Measurements from ENCODE around the gene ROR2. TPM values are rescaled to one million over a fixed set of nuclear protein-coding genes. Genes with fewer than 3 reads are reported as not detected.

The ROR2 gene
- total RNA-seq, 1 experiment from 2014 or later = 0.84 TPM

DNA sequence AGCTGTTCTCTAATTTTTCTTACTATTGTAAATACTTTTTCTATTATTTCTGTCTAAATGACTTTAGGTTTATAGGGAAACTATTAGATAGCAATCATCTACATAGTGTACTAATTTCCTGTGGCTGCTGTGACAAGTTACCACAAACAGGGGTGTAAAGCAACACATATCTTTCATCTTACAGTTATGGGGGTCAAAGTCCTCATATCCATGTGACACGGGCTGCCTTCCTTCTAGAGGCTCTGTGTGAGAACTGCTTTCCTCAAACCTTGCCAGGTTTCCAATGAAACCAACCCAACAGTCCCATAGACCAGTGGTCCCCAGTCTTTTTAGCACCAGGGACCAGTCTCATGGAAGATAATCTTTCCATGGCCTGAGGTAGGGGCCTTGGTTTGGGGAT is 189.1 kb downstream of the ROR2 start:
- H3K9me3 Mint-ChIP-seq (ENCODE audit: unreplicated experiment) = peaks cover 13% of the 10 kb centered on the region
- TF ChIP-seq, protein P1, sequence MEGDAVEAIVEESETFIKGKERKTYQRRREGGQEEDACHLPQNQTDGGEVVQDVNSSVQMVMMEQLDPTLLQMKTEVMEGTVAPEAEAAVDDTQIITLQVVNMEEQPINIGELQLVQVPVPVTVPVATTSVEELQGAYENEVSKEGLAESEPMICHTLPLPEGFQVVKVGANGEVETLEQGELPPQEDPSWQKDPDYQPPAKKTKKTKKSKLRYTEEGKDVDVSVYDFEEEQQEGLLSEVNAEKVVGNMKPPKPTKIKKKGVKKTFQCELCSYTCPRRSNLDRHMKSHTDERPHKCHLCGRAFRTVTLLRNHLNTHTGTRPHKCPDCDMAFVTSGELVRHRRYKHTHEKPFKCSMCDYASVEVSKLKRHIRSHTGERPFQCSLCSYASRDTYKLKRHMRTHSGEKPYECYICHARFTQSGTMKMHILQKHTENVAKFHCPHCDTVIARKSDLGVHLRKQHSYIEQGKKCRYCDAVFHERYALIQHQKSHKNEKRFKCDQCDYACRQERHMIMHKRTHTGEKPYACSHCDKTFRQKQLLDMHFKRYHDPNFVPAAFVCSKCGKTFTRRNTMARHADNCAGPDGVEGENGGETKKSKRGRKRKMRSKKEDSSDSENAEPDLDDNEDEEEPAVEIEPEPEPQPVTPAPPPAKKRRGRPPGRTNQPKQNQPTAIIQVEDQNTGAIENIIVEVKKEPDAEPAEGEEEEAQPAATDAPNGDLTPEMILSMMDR (IDR thresholded peaks at IDR 0.05; ENCODE audit: unreplicated experiment) = no peak
- BruUV-seq (replicated peaks) = no TSS peak
- DNase-seq (ENCODE audit: unreplicated experiment) = no peak
- ChIA-PET POLR2A (no interaction called here), CTCF (interaction anchor here (0.6 kb wide), 3 partner anchors 9 to 26 kb away, joined by 3 read pairs; no protein-coding TSS in a partner anchor)
- intact Hi-C loops (cut with micrococcal nuclease) = no loop called here
- H3K27me3 Mint-ChIP-seq (ENCODE audit: insufficient read depth, unreplicated experiment) = no peaks in the 10 kb centered on the region
- H3K4me3 Mint-ChIP-seq (ENCODE audit: unreplicated experiment) = no peak overlapping the region
- no peaks in the 10 kb centered on the region for H3K4me1 Mint-ChIP-seq (ENCODE audit: insufficient read depth, unreplicated experiment)
- H3K27ac Mint-ChIP-seq (ENCODE audit: low read depth, unreplicated experiment) = no peak overlapping the region
- H3K36me3 Mint-ChIP-seq (ENCODE audit: insufficient read depth, unreplicated experiment) = no peaks in the 10 kb centered on the region

DNA sequence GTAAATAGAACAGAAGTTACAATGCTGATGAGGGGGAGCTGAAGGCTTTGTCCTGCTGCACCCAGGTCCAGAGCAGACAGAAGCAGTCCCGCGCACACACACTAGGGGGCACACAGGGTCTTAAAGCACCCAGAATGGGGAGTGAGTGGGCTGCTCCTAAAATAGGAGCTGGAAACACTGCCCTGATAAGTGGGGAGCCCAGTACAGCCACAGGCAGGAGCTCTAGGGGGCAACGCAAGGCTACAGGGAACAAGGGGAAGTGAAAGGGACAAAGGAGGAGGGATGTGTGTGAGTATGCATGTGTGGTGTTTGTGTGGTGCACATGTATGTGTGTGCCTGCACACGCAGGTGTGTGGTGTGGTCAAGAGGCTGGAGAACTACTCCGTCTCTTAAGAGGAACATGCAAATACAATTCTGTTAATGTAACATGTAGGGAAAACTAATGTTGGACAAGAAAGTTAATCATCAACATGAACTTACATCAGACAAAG is 191.5 kb downstream of the ROR2 start:
- CTCF ChIA-PET = interaction anchor here (0.6 to 1.8 kb wide), 11 partner anchors 8 to 849 kb away, joined by 3 to 9 read pairs (median 4); no protein-coding TSS in a partner anchor
- POLR2A ChIA-PET = no interaction called here
- Mint-ChIP-seq H3K27me3 (ENCODE audit: insufficient read depth, unreplicated experiment) (no peaks in the 10 kb centered on the region), H3K4me1 (ENCODE audit: insufficient read depth, unreplicated experiment) (no peaks in the 10 kb centered on the region), H3K36me3 (ENCODE audit: insufficient read depth, unreplicated experiment) (no peaks in the 10 kb centered on the region), H3K4me3 (ENCODE audit: unreplicated experiment) (no peak overlapping the region), H3K9me3 (ENCODE audit: unreplicated experiment) (no peaks in the 10 kb centered on the region), H3K27ac (ENCODE audit: low read depth, unreplicated experiment) (no peak overlapping the region)
- intact Hi-C loops (cut with micrococcal nuclease) = loop anchor here (10.0 kb wide), 1 partner anchor 336 kb away; no protein-coding TSS in a partner anchor
- peak; percentile 59 for DNase-seq (ENCODE audit: unreplicated experiment)
- no TSS peak for BruUV-seq (replicated peaks)
- TF ChIP-seq, protein P1 (IDR thresholded peaks at IDR 0.05; ENCODE audit: unreplicated experiment) = peak; percentile 72

DNA sequence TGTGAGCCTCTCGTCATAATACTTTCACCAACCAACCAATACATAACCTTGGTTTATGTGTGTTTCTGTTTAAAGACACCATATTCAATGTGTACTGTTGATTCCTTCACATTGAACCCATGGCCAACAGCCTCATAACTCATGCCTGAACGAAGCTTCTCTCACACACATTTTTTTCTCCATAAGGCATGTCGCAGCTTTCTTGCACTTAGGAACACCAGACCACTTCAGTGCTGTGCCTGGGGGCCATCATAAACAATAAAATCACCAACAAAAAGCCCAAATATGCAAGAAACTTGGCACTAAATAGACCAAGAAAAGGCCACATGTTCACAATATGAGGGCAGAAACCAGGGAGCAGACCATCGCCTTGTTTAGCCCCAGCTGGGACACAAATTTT is 192.2 kb downstream of the ROR2 start:
- CTCF ChIA-PET = interaction anchor here (1.1 to 1.8 kb wide), 6 partner anchors 9 to 842 kb away, joined by 3 to 6 read pairs (median 4); no protein-coding TSS in a partner anchor
- BruUV-seq (replicated peaks) = no TSS peak
- intact Hi-C loops (cut with micrococcal nuclease) = loop anchor here (10.0 kb wide), 1 partner anchor 337 kb away; no protein-coding TSS in a partner anchor
- TF ChIP-seq, protein P1 (IDR thresholded peaks at IDR 0.05; ENCODE audit: unreplicated experiment) = no peak
- H3K4me1 Mint-ChIP-seq (ENCODE audit: insufficient read depth, unreplicated experiment) = no peaks in the 10 kb centered on the region
- no peaks in the 10 kb centered on the region for H3K9me3 Mint-ChIP-seq (ENCODE audit: unreplicated experiment)
- DNase-seq (ENCODE audit: unreplicated experiment) = no peak
- H3K36me3 Mint-ChIP-seq (ENCODE audit: insufficient read depth, unreplicated experiment) = no peaks in the 10 kb centered on the region
- H3K27me3 Mint-ChIP-seq (ENCODE audit: insufficient read depth, unreplicated experiment) = no peaks in the 10 kb centered on the region
- no peak overlapping the region for H3K27ac Mint-ChIP-seq (ENCODE audit: low read depth, unreplicated experiment)
- POLR2A ChIA-PET = no interaction called here
- no peak overlapping the region for H3K4me3 Mint-ChIP-seq (ENCODE audit: unreplicated experiment)

DNA sequence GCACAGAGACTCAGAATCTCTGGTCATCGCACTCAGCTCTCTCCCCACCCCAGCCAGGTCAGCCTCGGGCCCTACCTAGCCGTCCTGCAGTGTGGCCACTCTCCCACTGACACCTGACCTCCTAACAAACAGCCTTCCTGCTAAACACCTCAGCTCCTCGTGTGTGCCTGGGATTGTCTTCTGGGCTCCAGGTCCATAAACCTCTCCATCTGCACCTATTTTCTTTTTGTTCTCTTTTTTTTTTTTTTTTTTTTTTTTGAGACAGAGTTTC is 193.6 kb downstream of the ROR2 start:
- no peaks in the 10 kb centered on the region for H3K9me3 Mint-ChIP-seq (ENCODE audit: unreplicated experiment)
- H3K27me3 Mint-ChIP-seq (ENCODE audit: insufficient read depth, unreplicated experiment) = no peaks in the 10 kb centered on the region
- CTCF ChIA-PET = interaction anchor here (0.7 to 1.0 kb wide), 4 partner anchors 15 to 642 kb away, joined by 3 to 5 read pairs (median 4); no protein-coding TSS in a partner anchor
- no peak overlapping the region for H3K4me3 Mint-ChIP-seq (ENCODE audit: unreplicated experiment)
- H3K36me3 Mint-ChIP-seq (ENCODE audit: insufficient read depth, unreplicated experiment) = no peaks in the 10 kb centered on the region
- intact Hi-C loops (cut with micrococcal nuclease) = loop anchor here (10.0 kb wide), 1 partner anchor 338 kb away; no protein-coding TSS in a partner anchor
- H3K27ac Mint-ChIP-seq (ENCODE audit: low read depth, unreplicated experiment) = no peak overlapping the region
- POLR2A ChIA-PET = no interaction called here
- BruUV-seq (replicated peaks) = no TSS peak
- H3K4me1 Mint-ChIP-seq (ENCODE audit: insufficient read depth, unreplicated experiment) = peaks cover 11% of the 10 kb centered on the region
- TF ChIP-seq, protein P1 (IDR thresholded peaks at IDR 0.05; ENCODE audit: unreplicated experiment) = no peak
- DNase-seq (ENCODE audit: unreplicated experiment) = no peak
